GM12872 (cell line): ENCODE results near the gene PDYN.

ENCODE experiments used
- CTCF ChIP-seq: IDR thresholded peaks from 3 replicates; pipeline ENCODE4 v1.5.1; 2011; ENCODE audit warnings: low read depth, mild to moderate bottlenecking, low read length, moderate library complexity; ENCODE audit not compliant: insufficient read depth

Gene PDYN

GRCh38 chr20:1973601-1974440, 20.0 kb downstream of the PDYN start:
- no peak for TF ChIP-seq CTCF

GRCh38 chr20:1971893-1972586, 21.8 kb downstream of the PDYN start:
- TF ChIP-seq CTCF, result no peak

- TF ChIP-seq CTCF, result no peak
Observed at GRCh38 chr20:1968964-1969363, 24.9 kb downstream of the PDYN start.

- peak; percentile 87 for TF ChIP-seq CTCF
Observed at GRCh38 chr20:1965520-1966351, 28.1 kb downstream of the PDYN start.

- TF ChIP-seq CTCF, result peak; percentile 41
Observed at GRCh38 chr20:1964659-1965405, 29.0 kb downstream of the PDYN start.

- no peak for TF ChIP-seq CTCF
Observed at GRCh38 chr20:1964061-1964460, 29.8 kb downstream of the PDYN start.

- TF ChIP-seq CTCF, result no peak
Observed at GRCh38 chr20:1961374-1961773, 32.5 kb downstream of the PDYN start.
